ENCODE results near the gene LAS1L. TPM values are rescaled to one million over a fixed set of nuclear protein-coding genes. Genes with fewer than 3 reads are reported as not detected.

LAS1L gene
- total RNA-seq (10 to 100 TPM; 15.5 to 27.0 TPM), polyA plus RNA-seq (10 to 100 TPM; 22.6 to 23.6 TPM)
- long read RNA-seq, donor 1, transcript LAS1L-202 (13 exons, 2,386 nt) = major isoform, 5 of 5 reads
- long read RNA-seq, donor 1, partial matches to known transcripts = 0 of 5 reads
- long read RNA-seq, donor 1, other reads (novel, unspliced or antisense) = 0 of 5 reads
- long read RNA-seq, donor 2, partial matches to known transcripts = 5 of 8 reads
- long read RNA-seq, donor 2, other reads (novel, unspliced or antisense) = 0 of 8 reads
- long read RNA-seq, donor 3, partial matches to known transcripts = 5 of 5 reads
- long read RNA-seq, donor 3, other reads (novel, unspliced or antisense) = 0 of 5 reads
- long read RNA-seq, donor 4 = 0 reads
- long read RNA-seq, donor 5, partial matches to known transcripts = 0 of 3 reads
- long read RNA-seq, donor 5, other reads (novel, unspliced or antisense) = 0 of 3 reads

GRCh38 chrX:65534450-65535292 is at the start of gene LAS1L:
TSS of gene LAS1L (minus strand) at chrX:65534787. CDS start at chrX:65534715, 72 bp downstream.
- H3K9me3 ChIP-seq (ENCODE audit: control insufficient read depth in 4 of 4, insufficient read depth in 3 of 4, low read length in 3 of 4) = peaks cover 0 to 9% (median 1%) of the 10 kb centered on the region in 4 donors
- peak within 1 kb of the TSS; percentile 57 to 71 for H3K27ac ChIP-seq (ENCODE audit: low read depth in 1 of 2, low read length in 1 of 2)
- peak within 1 kb of the TSS; percentile 94 to 96 for H3K9ac ChIP-seq (ENCODE audit: insufficient read depth in 1 of 2, low read length in 2 of 2)
- H3K4me3 ChIP-seq = peak within 1 kb of the TSS; percentile 91
- peaks cover 0 to 10% (median 0%) of the 10 kb centered on the region in 5 donors for H3K4me1 ChIP-seq (ENCODE audit: control insufficient read depth in 5 of 5, insufficient read depth in 5 of 5, low read length in 5 of 5)
- peaks cover 0 to 7% (median 2%) of the 10 kb centered on the region in 4 donors for H3K36me3 ChIP-seq (ENCODE audit: control insufficient read depth in 4 of 4, insufficient read depth in 4 of 4, low read length in 4 of 4)
- peak; percentile 97 for ATAC-seq (ENCODE audit: insufficient read depth, low FRiP score)
- no peaks in the 10 kb centered on the region for H3K27me3 ChIP-seq (ENCODE audit: control insufficient read depth in 3 of 3, insufficient read depth in 3 of 3, low read length in 2 of 3)
- 1 to 35% methylated on average over 48 to 50 of the region's 50 CpGs for WGBS, 2 donors
- TF ChIP-seq CTCF (IDR thresholded peaks at IDR 0.05; ENCODE audit: control extremely low read depth, extremely low read depth) = no peak
- DNase-seq = peak; percentile 95 to 97 (median 96)

GRCh38 chrX:65582450-65583082 is 48.0 kb upstream of the LAS1L start:
- Histone ChIP-seq H3K9me3 (ENCODE audit: control insufficient read depth in 4 of 4, insufficient read depth in 3 of 4, low read length in 3 of 4) (no peaks in the 10 kb centered on the region), H3K27me3 (ENCODE audit: control insufficient read depth in 3 of 3, insufficient read depth in 3 of 3, low read length in 2 of 3) (no peaks in the 10 kb centered on the region), H3K36me3 (ENCODE audit: control insufficient read depth in 4 of 4, insufficient read depth in 4 of 4, low read length in 4 of 4) (no peaks in the 10 kb centered on the region), H3K4me3 (no peak overlapping the region), H3K27ac (ENCODE audit: low read depth in 1 of 2, low read length in 1 of 2) (no peak overlapping the region), H3K4me1 (ENCODE audit: control insufficient read depth in 5 of 5, insufficient read depth in 5 of 5, low read length in 5 of 5) (peaks cover 0 to 19% (median 5%) of the 10 kb centered on the region in 5 donors), H3K9ac (ENCODE audit: insufficient read depth in 1 of 2, low read length in 2 of 2) (no peak overlapping the region)
- DNase-seq = peak in 1 of 3 donors; percentile 17
- ATAC-seq (ENCODE audit: insufficient read depth, low FRiP score) = no peak
- TF ChIP-seq CTCF (IDR thresholded peaks at IDR 0.05; ENCODE audit: control extremely low read depth, extremely low read depth) = no peak
- WGBS, 2 donors = 68 to 90% methylated on average over 4 of the region's 4 CpGs

- Histone ChIP-seq H3K9me3 (ENCODE audit: control insufficient read depth in 4 of 4, insufficient read depth in 3 of 4, low read length in 3 of 4) (no peaks in the 10 kb centered on the region), H3K27me3 (ENCODE audit: control insufficient read depth in 3 of 3, insufficient read depth in 3 of 3, low read length in 2 of 3) (no peaks in the 10 kb centered on the region), H3K9ac (ENCODE audit: insufficient read depth in 1 of 2, low read length in 2 of 2) (no peak overlapping the region), H3K4me3 (no peak overlapping the region), H3K4me1 (ENCODE audit: control insufficient read depth in 5 of 5, insufficient read depth in 5 of 5, low read length in 5 of 5) (peaks cover 0 to 11% (median 0%) of the 10 kb centered on the region in 5 donors), H3K36me3 (ENCODE audit: control insufficient read depth in 4 of 4, insufficient read depth in 4 of 4, low read length in 4 of 4) (no peaks in the 10 kb centered on the region), H3K27ac (ENCODE audit: low read depth in 1 of 2, low read length in 1 of 2) (no peak overlapping the region)
- ATAC-seq (ENCODE audit: insufficient read depth, low FRiP score) (peak; percentile 85), DNase-seq (peak; percentile 81 to 89 (median 87))
- 13% methylated on average over 12 of the region's 12 CpGs for WGBS, 2 donors
- peak; percentile 81 for TF ChIP-seq CTCF (IDR thresholded peaks at IDR 0.05; ENCODE audit: control extremely low read depth, extremely low read depth)
Observed at GRCh38 chrX:65581661-65582339, 47.2 kb upstream of the LAS1L start.

All from lung (tissue), 16 donors.